Heart right ventricle (tissue), 16 donors: Measurements from ENCODE around the gene CFAP20. TPM values are rescaled to one million over a fixed set of nuclear protein-coding genes. Genes with fewer than 3 reads are reported as not detected.

ENCODE experiments used
- ATAC-seq, 8 donors: fragments of 200-7000 bp; cut with Tn5 transposase; one replicate each; pipeline ENCODE4 v1.9.1; 2020; ENCODE audit warnings: mild to moderate bottlenecking in 8 of 8, moderate library complexity in 8 of 8, moderate number of reproducible peaks in 1 of 8
- DNase-seq, 2 donors: peaks; one replicate each; pipeline ENCODE4 v3.0.0-alpha.2; 2020
- H3K27ac ChIP-seq, 10 donors: fragments of 200-600 bp; sonication (generic) in 2 of 10; one replicate each; pipeline versions ENCODE4 v1.5.0 to v1.8.0; 2020 to 2022; ENCODE audit warnings: mild to moderate bottlenecking in 3 of 10
- H3K27me3 ChIP-seq, 7 donors: fragments of 200-600 bp; one replicate each; pipeline ENCODE4 v1.8.0; 2021 to 2022; ENCODE audit warnings: mild to moderate bottlenecking in 2 of 7
- H3K36me3 ChIP-seq, 9 donors: fragments of 200-600 bp; sonication (generic) in 1 of 9; one replicate each; pipeline versions ENCODE4 v1.5.0 to v1.8.0; 2020 to 2022; ENCODE audit warnings: mild to moderate bottlenecking in 2 of 9
- H3K4me1 ChIP-seq, 9 donors: fragments of 200-600 bp; sonication (generic) in 1 of 9; one replicate each; pipeline versions ENCODE4 v1.5.0 to v1.8.0; 2020 to 2022; ENCODE audit warnings: mild to moderate bottlenecking in 4 of 9
- H3K4me3 ChIP-seq, 10 donors: fragments of 200-600 bp; sonication (generic) in 2 of 10; one replicate each; pipeline versions ENCODE4 v1.5.0 to v1.8.0; 2020 to 2022; ENCODE audit warnings: mild to moderate bottlenecking in 7 of 10, moderate library complexity in 2 of 10
- H3K9me3 ChIP-seq, 11 donors: fragments of 200-600 bp in 10 of 11; sonication (generic) in 2 of 11; one replicate each; pipeline versions ENCODE4 v1.5.0 to v1.8.0; 2013 to 2022; ENCODE audit warnings: mild to moderate bottlenecking in 2 of 11, control low read depth in 1 of 11, moderate library complexity in 1 of 11
- CTCF ChIP-seq, 9 donors: fragments of 200-600 bp; sonication (generic) in 2 of 9; IDR thresholded peaks; one replicate each; pipeline versions ENCODE4 v1.5.0 to v1.8.0; 2021 to 2022; ENCODE audit warnings: antibody characterized with exemption in 9 of 9, mild to moderate bottlenecking in 5 of 9, moderate library complexity in 1 of 9
- WGBS, 2 donors: extraction: QIAGEN DNeasy Blood & Tissue Kit; methylation state at CpG; one replicate each; pipeline ENCODE4 v1.1.7; 2013; ENCODE audit warnings: inconsistent platforms in 1 of 2; 5-methylcytosine and 5-hydroxymethylcytosine counted together
- intact Hi-C, 10 donors: fragments of 100-400 bp; cut with DNase I; formaldehyde crosslinking; loops; one replicate each; pipeline versions ENCODE4 v1.11.1 to v1.14.2; 2022
- polyA plus RNA-seq, 2 donors: library from polyadenylated mRNA; stranded (reverse); fragments of 200-250 nt; gene quantifications; one replicate each; pipeline ENCODE4 v1.2.3, GENCODE V29; 2013
- total RNA-seq, 10 donors: library from RNA; stranded (reverse); fragmentation: NEBNext Ultra II Directional in 3 of 10; extraction: Animal tissue kit (Norgen Biotek cat#: 25700) in 3 of 10; gene quantifications; one replicate each; pipeline versions ENCODE4 v1.2.1 to v1.2.4, GENCODE V29; 2021 to 2023
- donor health status: Arrhythmogenic right ventricular cardiomyopathy.
- donor health status: ischemic (EF 13 %, LVEDD 7.1; RV severe dilation, severe dysfunction).
- donor health status: healthy with polysubstance abuse.
- donor health status: DM: no; HTN: yes; CAD: no.
- donor health status: DM: no; HTN: no; CAD: no.
- donor health status: ischemic (EF 25% LVEDD 6.9; RV normal size, moderate dysfunction).
- donor health status: ischemic (EF 25% LVEDD 5.7; RV mildly dilated, moderate dysfunction).
- donor health status: healthy.
- donor health status: DM: yes; HTN: yes; CAD: no.
- donor health status: Ischemic cardiomyopathy.
- donor health status: ischemic (EF 35%, LVEDD 5.7; RV mildly dilated, moderate dysfunction).
- donor health status: nonischemic (EF 11% LVEDD 7.7; RV severe dilation, severe dysfunction).
- donor health status: DM: yes; HTN: yes; CAD: no.
- donor health status: PGD.
- donor health status: ischemic (EF 29% LVEDD 5.4; RV normal size, mild dysfunction).
- donor health status: nonischemic (EF 23%, LVEDD 6.1; RV moderate dilation, normal function).

Gene CFAP20
- total and polyA plus RNA-seq, 12 donors, result 17.9 to 43.5 (median 34.7) TPM

GRCh38 chr16:58148526-58148925, 19.3 kb upstream of the CFAP20 start:
- DNase-seq (no peak), ATAC-seq (no peak)
- H3K27ac ChIP-seq, result no peak overlapping the region
- H3K4me3 ChIP-seq, result no peak overlapping the region
- H3K9me3 ChIP-seq, result no peaks in the 10 kb centered on the region
- 82 to 87% methylated on average over 1 of the region's 1 CpG for WGBS, 2 donors
- no peaks in the 10 kb centered on the region for H3K36me3 ChIP-seq
- intact Hi-C loops, result no loop called here
- no peaks in the 10 kb centered on the region for H3K4me1 ChIP-seq
- TF ChIP-seq CTCF (IDR thresholded peaks at IDR 0.05), result no peak
- H3K27me3 ChIP-seq, result no peaks in the 10 kb centered on the region

- Histone ChIP-seq H3K9me3 (no peaks in the 10 kb centered on the region), H3K36me3 (no peaks in the 10 kb centered on the region), H3K27me3 (no peaks in the 10 kb centered on the region), H3K27ac (no peak overlapping the region), H3K4me3 (no peak overlapping the region), H3K4me1 (no peaks in the 10 kb centered on the region)
- no peak for ATAC-seq
- no peak for DNase-seq
- TF ChIP-seq CTCF (IDR thresholded peaks at IDR 0.05), result no peak
- WGBS, 2 donors, result 92 to 94% methylated on average over 2 of the region's 2 CpGs
- intact Hi-C loops, result no loop called here
Measured at GRCh38 chr16:58148099-58148498, 18.9 kb upstream of the CFAP20 start.

GRCh38 chr16:58138852-58139251, 9.7 kb upstream of the CFAP20 start:
- H3K4me1 ChIP-seq, result no peaks in the 10 kb centered on the region
- no peak for TF ChIP-seq CTCF (IDR thresholded peaks at IDR 0.05)
- no peaks in the 10 kb centered on the region for H3K27me3 ChIP-seq
- no peak for DNase-seq
- H3K9me3 ChIP-seq, result peaks cover 0 to 44% (median 2%) of the 10 kb centered on the region in 11 donors
- no peak overlapping the region for H3K4me3 ChIP-seq
- intact Hi-C loops, result no loop called here
- H3K27ac ChIP-seq, result no peak overlapping the region
- ATAC-seq, result no peak
- H3K36me3 ChIP-seq, result peaks cover 0 to 14% (median 0%) of the 10 kb centered on the region in 9 donors

GRCh38 chr16:58137581-58137980, 8.4 kb upstream of the CFAP20 start:
- Histone ChIP-seq H3K4me3 (no peak overlapping the region), H3K27ac (no peak overlapping the region), H3K9me3 (peaks cover 0 to 44% (median 2%) of the 10 kb centered on the region in 11 donors), H3K4me1 (no peaks in the 10 kb centered on the region), H3K27me3 (no peaks in the 10 kb centered on the region), H3K36me3 (peaks cover 0 to 14% (median 0%) of the 10 kb centered on the region in 9 donors)
- no peak for TF ChIP-seq CTCF (IDR thresholded peaks at IDR 0.05)
- intact Hi-C loops, result no loop called here
- ATAC-seq (no peak), DNase-seq (no peak)
- 91 to 92% methylated on average over 2 of the region's 2 CpGs for WGBS, 2 donors
